ENCODE results near the gene RHPN2.

Gene RHPN2

DNA sequence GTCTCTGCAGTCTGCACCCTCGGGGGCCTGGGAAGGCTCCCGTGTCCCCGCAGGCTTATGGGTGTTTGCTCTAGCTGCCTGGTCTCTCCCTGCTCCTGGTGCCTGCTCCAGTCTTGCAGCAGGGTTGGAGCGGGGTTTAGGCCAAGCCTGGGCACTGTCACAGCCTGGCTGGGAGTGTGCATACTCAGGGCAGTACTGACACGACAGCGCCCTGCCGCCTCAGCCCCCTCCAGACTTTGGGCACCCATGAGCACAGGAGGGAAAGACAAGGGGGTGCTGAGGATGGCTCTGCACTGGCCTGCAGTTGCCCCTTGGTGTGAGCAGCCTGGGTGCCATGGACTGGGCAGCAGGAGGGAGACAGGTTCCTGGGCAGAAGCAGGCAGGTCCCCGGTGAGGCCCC, 128.6 kb downstream of the RHPN2 start:
- no peaks in the 10 kb centered on the region for H4K20me1 ChIP-seq (ENCODE audit: low read depth, low read length)
- no peak overlapping the region for H3K4me2 ChIP-seq (ENCODE audit: low read depth, low read length, poor library complexity, severe bottlenecking)
- H3K9ac ChIP-seq (ENCODE audit: low read length), result no peak overlapping the region
- no peak overlapping the region for H2AFZ ChIP-seq (ENCODE audit: low read depth, low read length, severe bottlenecking)
- no peaks in the 10 kb centered on the region for H3K79me2 ChIP-seq (ENCODE audit: insufficient read depth, low read length)
- no peaks in the 10 kb centered on the region for H3F3A ChIP-seq (ENCODE audit: insufficient read depth)
- H3K36me3 ChIP-seq (ENCODE audit: low read length), result no peaks in the 10 kb centered on the region
- no peaks in the 10 kb centered on the region for H3K27me3 ChIP-seq (ENCODE audit: low read length)
- no peaks in the 10 kb centered on the region for H3K9me3 ChIP-seq (ENCODE audit: insufficient read depth, low read length)
- H3K9me2 ChIP-seq (replicated peaks; ENCODE audit: insufficient read depth, low read length), result no peaks in the 10 kb centered on the region
- H3K27ac ChIP-seq (ENCODE audit: low read depth, low read length), result no peak overlapping the region
- no peak overlapping the region for H3K4me3 ChIP-seq (ENCODE audit: insufficient read depth, low read length, poor library complexity, severe bottlenecking)
- no peak for TF ChIP-seq EZH2phosphoT487 (conservative IDR thresholded peaks at IDR 0.05; ENCODE audit: low read length)
- TF ChIP-seq, protein P1, sequence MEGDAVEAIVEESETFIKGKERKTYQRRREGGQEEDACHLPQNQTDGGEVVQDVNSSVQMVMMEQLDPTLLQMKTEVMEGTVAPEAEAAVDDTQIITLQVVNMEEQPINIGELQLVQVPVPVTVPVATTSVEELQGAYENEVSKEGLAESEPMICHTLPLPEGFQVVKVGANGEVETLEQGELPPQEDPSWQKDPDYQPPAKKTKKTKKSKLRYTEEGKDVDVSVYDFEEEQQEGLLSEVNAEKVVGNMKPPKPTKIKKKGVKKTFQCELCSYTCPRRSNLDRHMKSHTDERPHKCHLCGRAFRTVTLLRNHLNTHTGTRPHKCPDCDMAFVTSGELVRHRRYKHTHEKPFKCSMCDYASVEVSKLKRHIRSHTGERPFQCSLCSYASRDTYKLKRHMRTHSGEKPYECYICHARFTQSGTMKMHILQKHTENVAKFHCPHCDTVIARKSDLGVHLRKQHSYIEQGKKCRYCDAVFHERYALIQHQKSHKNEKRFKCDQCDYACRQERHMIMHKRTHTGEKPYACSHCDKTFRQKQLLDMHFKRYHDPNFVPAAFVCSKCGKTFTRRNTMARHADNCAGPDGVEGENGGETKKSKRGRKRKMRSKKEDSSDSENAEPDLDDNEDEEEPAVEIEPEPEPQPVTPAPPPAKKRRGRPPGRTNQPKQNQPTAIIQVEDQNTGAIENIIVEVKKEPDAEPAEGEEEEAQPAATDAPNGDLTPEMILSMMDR (IDR thresholded peaks at IDR 0.05; ENCODE audit: insufficient read depth, low read length, poor library complexity, severe bottlenecking), result no peak

DNA sequence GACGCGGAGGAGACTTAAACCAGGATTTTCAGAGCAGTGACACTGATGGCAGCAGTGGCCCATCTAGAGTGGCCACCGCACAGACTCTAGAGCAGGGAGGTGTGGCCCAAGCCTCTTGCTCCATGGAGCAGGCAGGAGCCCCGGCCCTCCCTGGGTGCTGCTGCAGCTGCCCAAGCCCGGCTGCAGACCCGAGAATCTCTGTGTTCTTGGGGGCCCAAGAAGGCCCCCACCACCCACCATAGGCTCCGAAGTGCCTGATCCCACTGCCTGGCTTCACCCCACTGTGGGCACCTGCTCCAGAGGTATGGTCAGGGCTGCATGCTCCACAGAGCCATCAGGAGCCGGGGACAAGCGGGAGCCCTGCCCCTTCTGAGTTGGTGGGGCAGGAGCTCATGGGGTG, 129.1 kb downstream of the RHPN2 start:
- no peaks in the 10 kb centered on the region for H3K36me3 ChIP-seq (ENCODE audit: low read length)
- no peaks in the 10 kb centered on the region for H3K9me3 ChIP-seq (ENCODE audit: insufficient read depth, low read length)
- no peak overlapping the region for H3K9ac ChIP-seq (ENCODE audit: low read length)
- H3K4me2 ChIP-seq (ENCODE audit: low read depth, low read length, poor library complexity, severe bottlenecking), result no peak overlapping the region
- no peaks in the 10 kb centered on the region for H4K20me1 ChIP-seq (ENCODE audit: low read depth, low read length)
- H3K79me2 ChIP-seq (ENCODE audit: insufficient read depth, low read length), result no peaks in the 10 kb centered on the region
- no peak for TF ChIP-seq EZH2phosphoT487 (conservative IDR thresholded peaks at IDR 0.05; ENCODE audit: low read length)
- TF ChIP-seq, protein P1 (IDR thresholded peaks at IDR 0.05; ENCODE audit: insufficient read depth, low read length, poor library complexity, severe bottlenecking), result no peak
- H3K4me3 ChIP-seq (ENCODE audit: insufficient read depth, low read length, poor library complexity, severe bottlenecking), result no peak overlapping the region
- H2AFZ ChIP-seq (ENCODE audit: low read depth, low read length, severe bottlenecking), result no peak overlapping the region
- H3K9me2 ChIP-seq (replicated peaks; ENCODE audit: insufficient read depth, low read length), result no peaks in the 10 kb centered on the region
- H3F3A ChIP-seq (ENCODE audit: insufficient read depth), result no peaks in the 10 kb centered on the region
- H3K27ac ChIP-seq (ENCODE audit: low read depth, low read length), result no peak overlapping the region
- no peaks in the 10 kb centered on the region for H3K27me3 ChIP-seq (ENCODE audit: low read length)

DNA sequence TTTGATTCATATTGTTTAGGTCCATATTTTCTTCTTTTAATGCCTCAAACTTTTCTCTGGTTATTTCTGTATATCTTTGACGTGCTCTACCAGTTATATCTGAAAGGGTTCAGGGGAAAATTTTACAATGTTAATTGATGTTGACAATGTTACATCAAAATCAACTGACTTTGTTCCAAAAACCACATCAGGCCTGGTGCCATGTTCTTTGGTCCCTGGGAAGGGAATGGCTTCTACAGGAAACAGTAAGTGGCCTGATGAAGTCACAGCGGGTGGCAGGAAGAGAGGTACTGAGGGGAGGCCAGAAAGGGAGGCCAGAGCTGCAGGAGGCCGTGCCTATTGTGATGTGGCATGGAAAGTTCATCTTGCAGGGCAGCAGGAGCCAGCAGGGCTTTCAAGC, 131.1 kb downstream of the RHPN2 start:
- Histone ChIP-seq H2AFZ (ENCODE audit: low read depth, low read length, severe bottlenecking) (no peak overlapping the region), H3K36me3 (ENCODE audit: low read length) (no peaks in the 10 kb centered on the region), H3K4me3 (ENCODE audit: insufficient read depth, low read length, poor library complexity, severe bottlenecking) (no peak overlapping the region), H3F3A (ENCODE audit: insufficient read depth) (no peaks in the 10 kb centered on the region), H3K9me3 (ENCODE audit: insufficient read depth, low read length) (no peaks in the 10 kb centered on the region), H3K9me2 (replicated peaks; ENCODE audit: insufficient read depth, low read length) (no peaks in the 10 kb centered on the region), H3K79me2 (ENCODE audit: insufficient read depth, low read length) (no peaks in the 10 kb centered on the region), H3K27me3 (ENCODE audit: low read length) (no peaks in the 10 kb centered on the region), H3K4me2 (ENCODE audit: low read depth, low read length, poor library complexity, severe bottlenecking) (no peak overlapping the region), H3K9ac (ENCODE audit: low read length) (no peak overlapping the region), H3K27ac (ENCODE audit: low read depth, low read length) (no peak overlapping the region), H4K20me1 (ENCODE audit: low read depth, low read length) (no peaks in the 10 kb centered on the region)
- no peak for TF ChIP-seq EZH2phosphoT487 (conservative IDR thresholded peaks at IDR 0.05; ENCODE audit: low read length)
- TF ChIP-seq, protein P1 (IDR thresholded peaks at IDR 0.05; ENCODE audit: insufficient read depth, low read length, poor library complexity, severe bottlenecking), result no peak
